GM12878 (cell line): ENCODE measurements around the gene GANAB. TPM values are rescaled to one million over a fixed set of nuclear protein-coding genes. Genes with fewer than 3 reads are reported as not detected.

ENCODE experiments used
- CHD2 ChIP-seq: IDR thresholded peaks from 2 replicates; pipeline ENCODE4 v1.6.1; 2011; ENCODE audit warnings: low read depth, low read length, improper control_type of control experiment, borderline replicate concordance
- CREM ChIP-seq: IDR thresholded peaks from 2 replicates; pipeline ENCODE4 v1.6.1; 2014; ENCODE audit warnings: antibody characterized with exemption, low read depth
- GATAD2B ChIP-seq: fragments of 450-650 bp; conservative IDR thresholded peaks from 2 replicates; pipeline ENCODE4 v1.6.1; 2017; ENCODE audit warnings: low read depth, mild to moderate bottlenecking, moderate library complexity
- MEF2B ChIP-seq: fragments of 450-650 bp; IDR thresholded peaks from 2 replicates; pipeline ENCODE4 v1.6.1; 2018; ENCODE audit warnings: mild to moderate bottlenecking, moderate library complexity; ENCODE audit not compliant: partially characterized antibody, poor library complexity, severe bottlenecking
- MTA2 ChIP-seq: fragments of 450-650 bp; IDR thresholded peaks from 2 replicates; pipeline ENCODE4 v1.6.1; 2016; ENCODE audit warnings: low read depth, mild to moderate bottlenecking, moderate library complexity
- RFX5 ChIP-seq: IDR thresholded peaks from 2 replicates; pipeline ENCODE4 v1.6.1; 2011; ENCODE audit warnings: low read depth, low read length, improper control_type of control experiment
- SIN3A ChIP-seq: IDR thresholded peaks from 2 replicates; pipeline ENCODE4 v1.6.1; 2012; ENCODE audit warnings: low read depth, low read length, improper control_type of control experiment
- YY1 ChIP-seq: IDR thresholded peaks from 2 replicates; pipeline ENCODE4 v1.6.1; 2011; ENCODE audit warnings: low read depth, mild to moderate bottlenecking, low read length
- polyA plus RNA-seq, 11 experiments: library from polyadenylated mRNA; depleted of rRNA in 4 of 11; unstranded in 6 of 11; stranded (reverse) in 5 of 11; fragments of >200 nt; fragmentation: Nextera tagmentation in 4 of 11; fragmentation: Illumina TruSeq in 1 of 11; extraction: Ambion mirVana in 4 of 11; extraction: Trizol in 1 of 11; gene quantifications; 1 replicate in 1 of 11; 2 replicates in 10 of 11; pipeline versions ENCODE4 v1.2.1 to v1.2.3, GENCODE V29; 2011 to 2016; ENCODE audit warnings: inconsistent platforms in 2 of 11, missing spikeins in 2 of 11, low read depth in 1 of 11
- total RNA-seq, 4 experiments: library from RNA; depleted of rRNA in 3 of 4; stranded (reverse); fragments of >200 nt in 3 of 4; fragmentation: Illumina TruSeq in 1 of 4; extraction: Trizol in 1 of 4; gene quantifications; 2 replicates each; pipeline versions ENCODE4 v1.2.1 to v1.2.3, GENCODE V29; 2013 to 2021
- TF ChIP-seq, protein P1 (sequence below): fragments of 450-650 bp; IDR thresholded peaks from 2 replicates; pipeline ENCODE4 v1.6.1; 2016; ENCODE audit warnings: mild to moderate bottlenecking, moderate library complexity, borderline replicate concordance
- TF ChIP-seq, protein P2 (sequence below): fragments of 450-650 bp; formaldehyde crosslinking; IDR thresholded peaks from 2 replicates; pipeline ENCODE4 v1.5.0; 2022; ENCODE audit warnings: mild to moderate bottlenecking, missing genetic modification characterization
- TF ChIP-seq, protein P3 (sequence below): IDR thresholded peaks from 2 replicates; pipeline ENCODE4 v1.6.1; 2012; ENCODE audit warnings: low read depth, low read length, improper control_type of control experiment
- TF ChIP-seq, protein P4 (sequence below): fragments of 450-650 bp; IDR thresholded peaks from 2 replicates; pipeline ENCODE4 v1.6.1; 2017; ENCODE audit warnings: low read depth, mild to moderate bottlenecking, moderate library complexity
- TF ChIP-seq, protein P5 (sequence below): IDR thresholded peaks from 2 replicates; pipeline ENCODE4 v1.6.1; 2012; ENCODE audit warnings: low read depth, low read length, improper control_type of control experiment
- TF ChIP-seq, protein P6 (sequence below): fragments of 450-650 bp; IDR thresholded peaks from 2 replicates; pipeline ENCODE4 v1.6.1; 2018; ENCODE audit warnings: borderline replicate concordance, mild to moderate bottlenecking; ENCODE audit not compliant: partially characterized antibody

Gene GANAB
- total and polyA plus RNA-seq, 10 of the 15 experiments (the other 5 are each of a cell fraction or from before 2014, with no cell fraction given): 4.5 to 175 (median 102) TPM

DNA sequence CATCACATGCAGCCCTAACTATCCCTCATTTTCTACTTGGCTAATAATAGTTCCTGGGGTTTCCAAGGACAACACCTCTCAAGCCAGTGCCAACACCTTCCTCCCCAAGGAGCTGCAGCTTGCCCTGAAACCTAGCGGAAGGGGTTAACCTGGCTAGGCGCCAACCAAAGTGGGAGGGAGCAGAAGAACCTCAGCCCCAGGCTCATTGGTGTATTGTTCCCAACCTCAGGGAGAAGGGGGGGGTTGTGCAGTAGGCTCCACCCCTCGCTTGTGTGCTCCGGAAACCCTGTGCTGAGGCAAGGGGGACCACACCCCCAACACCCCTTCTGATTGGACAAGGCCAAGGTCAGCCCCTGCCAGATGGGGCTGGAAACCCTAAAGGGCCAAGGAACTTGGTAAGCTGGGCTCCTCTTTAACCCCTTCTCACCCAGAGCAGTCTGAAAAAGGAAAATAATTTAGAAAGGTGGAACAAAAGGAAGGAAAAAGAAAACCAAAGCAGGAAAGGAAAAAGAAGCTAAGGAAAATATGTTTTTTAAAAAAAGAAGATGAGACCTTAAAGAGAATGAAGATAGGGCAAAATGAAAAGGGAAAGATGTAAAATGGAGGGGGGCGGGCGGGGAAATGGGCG is 47.2 kb downstream of the GANAB start (continued):
- TF ChIP-seq, protein P1, sequence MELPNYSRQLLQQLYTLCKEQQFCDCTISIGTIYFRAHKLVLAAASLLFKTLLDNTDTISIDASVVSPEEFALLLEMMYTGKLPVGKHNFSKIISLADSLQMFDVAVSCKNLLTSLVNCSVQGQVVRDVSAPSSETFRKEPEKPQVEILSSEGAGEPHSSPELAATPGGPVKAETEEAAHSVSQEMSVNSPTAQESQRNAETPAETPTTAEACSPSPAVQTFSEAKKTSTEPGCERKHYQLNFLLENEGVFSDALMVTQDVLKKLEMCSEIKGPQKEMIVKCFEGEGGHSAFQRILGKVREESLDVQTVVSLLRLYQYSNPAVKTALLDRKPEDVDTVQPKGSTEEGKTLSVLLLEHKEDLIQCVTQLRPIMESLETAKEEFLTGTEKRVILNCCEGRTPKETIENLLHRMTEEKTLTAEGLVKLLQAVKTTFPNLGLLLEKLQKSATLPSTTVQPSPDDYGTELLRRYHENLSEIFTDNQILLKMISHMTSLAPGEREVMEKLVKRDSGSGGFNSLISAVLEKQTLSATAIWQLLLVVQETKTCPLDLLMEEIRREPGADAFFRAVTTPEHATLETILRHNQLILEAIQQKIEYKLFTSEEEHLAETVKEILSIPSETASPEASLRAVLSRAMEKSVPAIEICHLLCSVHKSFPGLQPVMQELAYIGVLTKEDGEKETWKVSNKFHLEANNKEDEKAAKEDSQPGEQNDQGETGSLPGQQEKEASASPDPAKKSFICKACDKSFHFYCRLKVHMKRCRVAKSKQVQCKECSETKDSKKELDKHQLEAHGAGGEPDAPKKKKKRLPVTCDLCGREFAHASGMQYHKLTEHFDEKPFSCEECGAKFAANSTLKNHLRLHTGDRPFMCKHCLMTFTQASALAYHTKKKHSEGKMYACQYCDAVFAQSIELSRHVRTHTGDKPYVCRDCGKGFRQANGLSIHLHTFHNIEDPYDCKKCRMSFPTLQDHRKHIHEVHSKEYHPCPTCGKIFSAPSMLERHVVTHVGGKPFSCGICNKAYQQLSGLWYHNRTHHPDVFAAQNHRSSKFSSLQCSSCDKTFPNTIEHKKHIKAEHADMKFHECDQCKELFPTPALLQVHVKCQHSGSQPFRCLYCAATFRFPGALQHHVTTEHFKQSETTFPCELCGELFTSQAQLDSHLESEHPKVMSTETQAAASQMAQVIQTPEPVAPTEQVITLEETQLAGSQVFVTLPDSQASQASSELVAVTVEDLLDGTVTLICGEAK: peak; percentile 50; the same call in 1 of the 2 replicates
- TF ChIP-seq, protein P2, sequence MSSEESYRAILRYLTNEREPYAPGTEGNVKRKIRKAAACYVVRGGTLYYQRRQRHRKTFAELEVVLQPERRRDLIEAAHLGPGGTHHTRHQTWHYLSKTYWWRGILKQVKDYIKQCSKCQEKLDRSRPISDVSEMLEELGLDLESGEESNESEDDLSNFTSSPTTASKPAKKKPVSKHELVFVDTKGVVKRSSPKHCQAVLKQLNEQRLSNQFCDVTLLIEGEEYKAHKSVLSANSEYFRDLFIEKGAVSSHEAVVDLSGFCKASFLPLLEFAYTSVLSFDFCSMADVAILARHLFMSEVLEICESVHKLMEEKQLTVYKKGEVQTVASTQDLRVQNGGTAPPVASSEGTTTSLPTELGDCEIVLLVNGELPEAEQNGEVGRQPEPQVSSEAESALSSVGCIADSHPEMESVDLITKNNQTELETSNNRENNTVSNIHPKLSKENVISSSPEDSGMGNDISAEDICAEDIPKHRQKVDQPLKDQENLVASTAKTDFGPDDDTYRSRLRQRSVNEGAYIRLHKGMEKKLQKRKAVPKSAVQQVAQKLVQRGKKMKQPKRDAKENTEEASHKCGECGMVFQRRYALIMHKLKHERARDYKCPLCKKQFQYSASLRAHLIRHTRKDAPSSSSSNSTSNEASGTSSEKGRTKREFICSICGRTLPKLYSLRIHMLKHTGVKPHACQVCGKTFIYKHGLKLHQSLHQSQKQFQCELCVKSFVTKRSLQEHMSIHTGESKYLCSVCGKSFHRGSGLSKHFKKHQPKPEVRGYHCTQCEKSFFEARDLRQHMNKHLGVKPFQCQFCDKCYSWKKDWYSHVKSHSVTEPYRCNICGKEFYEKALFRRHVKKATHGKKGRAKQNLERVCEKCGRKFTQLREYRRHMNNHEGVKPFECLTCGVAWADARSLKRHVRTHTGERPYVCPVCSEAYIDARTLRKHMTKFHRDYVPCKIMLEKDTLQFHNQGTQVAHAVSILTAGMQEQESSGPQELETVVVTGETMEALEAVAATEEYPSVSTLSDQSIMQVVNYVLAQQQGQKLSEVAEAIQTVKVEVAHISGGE (CRISPR knock-in tag): no peak
- TF ChIP-seq CREM (peak; percentile 54; the same call in 1 of the 2 replicates), MTA2 (peak; percentile 42; the same call in 1 of the 2 replicates), GATAD2B (no peak), SIN3A (0 out of 2 replicates have a peak, but pooled peaks have one; percentile 66), RFX5 (peak; percentile 18; the same call in 1 of the 2 replicates), CHD2 (peak; percentile 63; the same call in 1 of the 2 replicates), MEF2B (peak; percentile 7), YY1 (peak; percentile 63)
- TF ChIP-seq, protein P3, sequence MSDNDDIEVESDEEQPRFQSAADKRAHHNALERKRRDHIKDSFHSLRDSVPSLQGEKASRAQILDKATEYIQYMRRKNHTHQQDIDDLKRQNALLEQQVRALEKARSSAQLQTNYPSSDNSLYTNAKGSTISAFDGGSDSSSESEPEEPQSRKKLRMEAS: peak; percentile 73
- TF ChIP-seq, protein P4, sequence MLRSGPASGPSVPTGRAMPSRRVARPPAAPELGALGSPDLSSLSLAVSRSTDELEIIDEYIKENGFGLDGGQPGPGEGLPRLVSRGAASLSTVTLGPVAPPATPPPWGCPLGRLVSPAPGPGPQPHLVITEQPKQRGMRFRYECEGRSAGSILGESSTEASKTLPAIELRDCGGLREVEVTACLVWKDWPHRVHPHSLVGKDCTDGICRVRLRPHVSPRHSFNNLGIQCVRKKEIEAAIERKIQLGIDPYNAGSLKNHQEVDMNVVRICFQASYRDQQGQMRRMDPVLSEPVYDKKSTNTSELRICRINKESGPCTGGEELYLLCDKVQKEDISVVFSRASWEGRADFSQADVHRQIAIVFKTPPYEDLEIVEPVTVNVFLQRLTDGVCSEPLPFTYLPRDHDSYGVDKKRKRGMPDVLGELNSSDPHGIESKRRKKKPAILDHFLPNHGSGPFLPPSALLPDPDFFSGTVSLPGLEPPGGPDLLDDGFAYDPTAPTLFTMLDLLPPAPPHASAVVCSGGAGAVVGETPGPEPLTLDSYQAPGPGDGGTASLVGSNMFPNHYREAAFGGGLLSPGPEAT: peak; percentile 89
- TF ChIP-seq, protein P5, sequence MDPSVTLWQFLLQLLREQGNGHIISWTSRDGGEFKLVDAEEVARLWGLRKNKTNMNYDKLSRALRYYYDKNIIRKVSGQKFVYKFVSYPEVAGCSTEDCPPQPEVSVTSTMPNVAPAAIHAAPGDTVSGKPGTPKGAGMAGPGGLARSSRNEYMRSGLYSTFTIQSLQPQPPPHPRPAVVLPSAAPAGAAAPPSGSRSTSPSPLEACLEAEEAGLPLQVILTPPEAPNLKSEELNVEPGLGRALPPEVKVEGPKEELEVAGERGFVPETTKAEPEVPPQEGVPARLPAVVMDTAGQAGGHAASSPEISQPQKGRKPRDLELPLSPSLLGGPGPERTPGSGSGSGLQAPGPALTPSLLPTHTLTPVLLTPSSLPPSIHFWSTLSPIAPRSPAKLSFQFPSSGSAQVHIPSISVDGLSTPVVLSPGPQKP: no peak; the same call in 1 of the 2 replicates
- TF ChIP-seq, protein P6, sequence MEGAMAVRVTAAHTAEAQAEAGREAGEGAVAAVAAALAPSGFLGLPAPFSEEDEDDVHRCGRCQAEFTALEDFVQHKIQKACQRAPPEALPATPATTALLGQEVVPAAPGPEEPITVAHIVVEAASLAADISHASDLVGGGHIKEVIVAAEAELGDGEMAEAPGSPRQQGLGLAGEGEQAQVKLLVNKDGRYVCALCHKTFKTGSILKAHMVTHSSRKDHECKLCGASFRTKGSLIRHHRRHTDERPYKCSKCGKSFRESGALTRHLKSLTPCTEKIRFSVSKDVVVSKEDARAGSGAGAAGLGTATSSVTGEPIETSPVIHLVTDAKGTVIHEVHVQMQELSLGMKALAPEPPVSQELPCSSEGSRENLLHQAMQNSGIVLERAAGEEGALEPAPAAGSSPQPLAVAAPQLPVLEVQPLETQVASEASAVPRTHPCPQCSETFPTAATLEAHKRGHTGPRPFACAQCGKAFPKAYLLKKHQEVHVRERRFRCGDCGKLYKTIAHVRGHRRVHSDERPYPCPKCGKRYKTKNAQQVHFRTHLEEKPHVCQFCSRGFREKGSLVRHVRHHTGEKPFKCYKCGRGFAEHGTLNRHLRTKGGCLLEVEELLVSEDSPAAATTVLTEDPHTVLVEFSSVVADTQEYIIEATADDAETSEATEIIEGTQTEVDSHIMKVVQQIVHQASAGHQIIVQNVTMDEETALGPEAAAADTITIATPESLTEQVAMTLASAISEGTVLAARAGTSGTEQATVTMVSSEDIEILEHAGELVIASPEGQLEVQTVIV: peak; percentile 34
